ENCODE measurements around the gene SH3BP5L.

SH3BP5L gene

DNA sequence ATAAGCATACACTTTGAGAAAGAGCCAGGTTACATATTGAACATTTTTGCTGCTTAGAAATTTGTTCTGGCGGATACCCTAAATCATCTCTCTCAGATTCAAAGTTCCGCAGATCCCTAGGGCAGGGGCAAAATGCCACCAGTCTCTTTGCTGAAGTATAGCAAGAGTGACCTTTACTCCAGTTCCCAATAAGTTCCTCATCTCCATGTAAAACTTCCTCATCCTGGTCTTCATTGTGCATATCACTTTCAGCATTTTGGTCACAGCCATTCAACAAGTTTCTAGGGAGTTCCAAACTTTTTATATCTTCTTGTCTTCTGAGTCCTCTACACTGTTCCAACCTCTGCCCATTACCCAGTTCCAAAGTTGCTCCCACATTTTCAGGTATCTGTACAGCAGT lies 46.8 kb downstream of the SH3BP5L start:
- Mint-ChIP-seq H3K4me3 (no peak overlapping the region), H3K9me3 (peaks cover 5% of the 10 kb centered on the region), H3K4me1 (ENCODE audit: low read depth) (no peaks in the 10 kb centered on the region), H3K36me3 (ENCODE audit: low read depth) (no peaks in the 10 kb centered on the region), H3K27ac (no peak overlapping the region), H3K27me3 (ENCODE audit: low read depth) (no peaks in the 10 kb centered on the region)
- DNase-seq (ENCODE audit: low spot score), result no peak

- no peak for DNase-seq (ENCODE audit: low spot score)
- no peaks in the 10 kb centered on the region for H3K4me1 Mint-ChIP-seq (ENCODE audit: low read depth)
- H3K27me3 Mint-ChIP-seq (ENCODE audit: low read depth), result no peaks in the 10 kb centered on the region
- peaks cover 5% of the 10 kb centered on the region for H3K9me3 Mint-ChIP-seq
- H3K4me3 Mint-ChIP-seq, result no peak overlapping the region
- H3K36me3 Mint-ChIP-seq (ENCODE audit: low read depth), result no peaks in the 10 kb centered on the region
- no peak overlapping the region for H3K27ac Mint-ChIP-seq
Observed at GRCh38 chr1:248776991-248777390, 48.7 kb downstream of the SH3BP5L start.

DNA sequence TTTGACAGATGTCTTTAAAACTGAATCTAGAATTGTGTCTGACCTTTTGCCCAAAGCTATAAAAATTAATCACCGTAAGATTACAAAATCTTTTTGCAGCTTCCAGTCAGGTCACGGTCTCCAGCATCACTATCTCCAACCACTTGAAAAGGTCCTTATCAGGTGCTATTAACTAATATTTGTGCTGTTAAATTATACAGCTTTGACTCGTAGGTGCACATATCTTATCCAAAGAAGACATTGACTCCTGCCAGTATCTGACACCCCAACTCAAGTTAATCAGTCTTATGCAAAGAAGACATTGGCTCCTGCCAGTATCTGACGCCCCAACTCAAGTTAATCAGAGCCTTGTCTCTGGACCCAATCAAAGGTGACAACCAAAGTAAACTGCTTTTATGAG lies 50.3 kb downstream of the SH3BP5L start:
- H3K27me3 Mint-ChIP-seq (ENCODE audit: low read depth), result no peaks in the 10 kb centered on the region
- no peak overlapping the region for H3K27ac Mint-ChIP-seq
- H3K4me1 Mint-ChIP-seq (ENCODE audit: low read depth), result no peaks in the 10 kb centered on the region
- H3K36me3 Mint-ChIP-seq (ENCODE audit: low read depth), result no peaks in the 10 kb centered on the region
- DNase-seq (ENCODE audit: low spot score), result no peak
- H3K4me3 Mint-ChIP-seq, result no peak overlapping the region
- no peaks in the 10 kb centered on the region for H3K9me3 Mint-ChIP-seq
